GM19328 (cell line): ENCODE data around the gene FAP.

Experiments used
- ATAC-seq: cut with Tn5 transposase; IDR thresholded peaks from one replicate; pipeline ENCODE4 v1.9.1; 2021; ENCODE audit warnings: mild to moderate bottlenecking, moderate library complexity; ENCODE audit not compliant: unreplicated experiment

Gene FAP

GRCh38 chr2:162242586-162243280 lies 512 bp downstream of the FAP start:
- ATAC-seq, result no peak

DNA sequence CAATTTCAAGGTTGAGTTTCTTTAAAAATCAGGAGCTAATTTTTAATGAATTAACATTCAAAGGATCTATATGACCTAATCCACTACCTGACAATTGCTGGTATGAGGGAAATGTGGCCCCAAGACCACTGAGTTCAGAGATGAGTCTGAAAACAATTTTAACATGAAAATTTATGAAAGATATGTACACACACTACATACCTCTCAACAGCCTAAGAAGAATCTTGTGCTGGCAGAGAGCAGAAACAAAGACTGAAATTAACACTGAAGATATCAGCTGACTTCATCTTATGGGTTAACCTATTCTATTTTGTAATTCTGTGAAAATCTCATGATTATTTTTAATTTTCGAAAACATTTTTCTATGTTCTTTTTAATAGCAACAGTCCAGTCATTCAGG lies 1.7 kb downstream of the FAP start:
- ATAC-seq, result no peak

GRCh38 chr2:162234620-162235462 lies 8.4 kb downstream of the FAP start:
- ATAC-seq, result no peak

- no peak for ATAC-seq
Measured at GRCh38 chr2:162233197-162233596, 10.0 kb downstream of the FAP start.

- no peak for ATAC-seq
Measured at GRCh38 chr2:162232671-162233070, 10.6 kb downstream of the FAP start.

DNA sequence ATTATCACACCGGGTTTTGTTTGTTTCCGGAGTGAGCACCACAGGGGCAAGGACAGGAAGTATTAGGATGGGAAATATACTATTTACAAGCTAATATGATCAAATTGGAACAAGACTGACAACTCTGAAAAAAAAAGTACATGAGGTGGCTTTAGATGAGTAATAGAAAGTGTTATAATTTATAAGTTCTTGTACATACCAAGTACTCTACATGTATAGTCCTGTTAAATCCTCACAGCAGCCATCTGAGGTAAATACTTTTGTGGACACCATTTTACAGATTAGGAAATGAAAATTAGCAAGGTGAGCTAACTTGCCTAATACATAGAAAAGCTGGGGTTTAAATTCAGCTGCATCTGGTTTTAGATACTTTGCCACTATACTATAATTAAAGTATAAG lies 11.2 kb downstream of the FAP start:
- ATAC-seq, result no peak

GRCh38 chr2:162230761-162231160 lies 12.5 kb downstream of the FAP start:
- no peak for ATAC-seq

- no peak for ATAC-seq
Measured at GRCh38 chr2:162226836-162227235, 16.4 kb downstream of the FAP start.

GRCh38 chr2:162221064-162221463 lies 22.2 kb downstream of the FAP start:
- ATAC-seq, result peak; percentile 84

GRCh38 chr2:162220368-162220767 lies 22.9 kb downstream of the FAP start:
- ATAC-seq, result no peak

DNA sequence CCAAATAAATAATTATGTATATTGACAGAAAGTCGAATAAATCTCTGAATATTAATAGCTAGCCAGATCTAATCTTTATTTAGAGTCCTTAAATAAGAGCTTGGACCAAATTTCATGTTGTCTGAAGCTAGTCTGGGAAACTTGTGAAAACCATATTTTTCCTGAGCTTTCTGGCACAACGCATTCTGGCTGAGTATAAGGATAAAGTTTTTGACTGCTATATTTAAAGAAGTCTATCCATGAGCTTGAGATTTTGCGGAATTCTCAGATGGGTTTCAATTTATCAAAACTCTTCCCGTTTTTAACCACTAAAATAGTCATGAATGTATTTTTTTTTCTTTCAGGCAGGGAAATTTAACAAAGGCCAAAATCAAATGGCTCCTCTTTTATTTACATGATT lies 23.8 kb downstream of the FAP start:
- ATAC-seq, result no peak

DNA sequence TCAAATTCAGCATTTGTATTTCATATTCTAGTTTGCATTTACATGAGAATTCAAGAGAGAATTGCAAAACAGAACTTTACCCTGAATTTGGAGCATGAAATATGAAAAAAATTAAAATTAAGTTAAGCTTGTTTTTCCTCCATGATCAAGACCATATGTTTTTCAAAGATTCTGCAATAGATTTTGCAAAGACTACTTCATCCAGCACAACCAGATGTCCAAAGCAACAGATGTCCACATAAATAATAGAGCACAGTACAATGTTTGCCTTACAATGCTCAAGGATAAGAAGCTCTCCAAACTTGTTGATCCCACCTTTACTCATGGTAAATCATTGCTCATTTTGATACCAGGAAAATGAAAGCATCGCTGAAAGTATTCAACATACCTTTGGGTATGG lies 25.6 kb downstream of the FAP start:
- ATAC-seq, result no peak

- no peak for ATAC-seq
Measured at GRCh38 chr2:162215162-162215561, 28.1 kb downstream of the FAP start.

DNA sequence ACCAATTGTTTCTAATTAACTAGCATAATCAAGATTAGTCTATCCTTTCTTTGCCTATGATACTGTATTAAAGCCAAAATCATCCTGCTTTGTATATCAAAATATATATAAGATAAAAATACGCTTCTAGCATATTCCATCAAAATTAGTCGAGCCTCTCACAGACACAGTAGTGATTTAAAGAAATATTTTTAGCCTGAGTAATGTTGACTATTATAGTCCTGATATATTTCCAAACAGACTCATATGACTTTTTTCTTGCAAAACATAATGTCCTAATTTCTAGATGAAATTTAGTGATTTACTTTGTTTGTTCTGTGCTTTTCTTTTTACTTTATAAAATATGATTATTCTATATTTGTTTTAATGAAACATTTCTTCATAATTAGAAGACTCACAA lies 30.9 kb downstream of the FAP start:
- ATAC-seq, result no peak

- ATAC-seq, result no peak
Measured at GRCh38 chr2:162211732-162212131, 31.5 kb downstream of the FAP start.

DNA sequence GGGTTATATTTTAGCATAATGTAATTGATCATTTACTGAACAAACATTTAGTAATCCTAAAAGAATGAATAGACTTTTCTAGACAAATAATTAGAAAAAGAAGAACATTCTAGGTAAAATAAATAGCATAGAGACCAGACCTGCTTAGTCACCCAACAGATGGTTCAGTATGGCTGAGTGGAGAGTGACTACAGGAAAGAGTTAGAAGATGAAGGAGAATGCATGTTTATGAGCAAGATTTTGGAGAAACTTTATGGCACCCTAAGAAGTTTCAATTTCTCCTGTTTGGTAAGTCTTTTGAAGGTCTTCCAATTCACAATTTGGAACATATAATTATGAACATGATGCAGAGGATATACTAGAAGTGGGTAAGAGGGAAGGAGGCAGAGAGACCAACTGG lies 32.9 kb downstream of the FAP start:
- ATAC-seq, result no peak

GRCh38 chr2:162202203-162202602 lies 41.0 kb downstream of the FAP start:
- no peak for ATAC-seq

- ATAC-seq, result no peak
Measured at GRCh38 chr2:162200636-162201035, 42.6 kb downstream of the FAP start.

DNA sequence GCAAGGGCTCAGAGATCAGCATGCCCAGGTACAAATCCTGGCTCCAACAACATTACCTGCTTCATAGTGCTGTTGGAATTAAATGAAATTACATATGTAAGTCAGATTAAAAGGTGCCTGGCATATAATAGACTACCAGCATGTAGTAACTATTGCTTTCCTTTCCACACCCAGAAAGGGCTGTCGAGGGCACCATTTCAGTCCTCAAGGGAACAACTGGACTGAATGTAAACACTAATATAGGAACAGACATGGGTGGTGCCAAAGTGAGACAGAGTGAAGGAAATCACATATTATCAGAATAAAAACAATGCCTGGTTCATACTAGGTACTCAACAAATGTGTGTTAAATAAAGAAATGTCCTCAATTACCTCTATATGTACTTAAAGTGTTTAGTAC lies 43.3 kb downstream of the FAP start:
- ATAC-seq, result no peak

- ATAC-seq, result no peak
Measured at GRCh38 chr2:162198239-162198638, 45.0 kb downstream of the FAP start.

- ATAC-seq, result no peak
Measured at GRCh38 chr2:162197069-162197825, 46.0 kb downstream of the FAP start.

- no peak for ATAC-seq
Measured at GRCh38 chr2:162196638-162197037, 46.6 kb downstream of the FAP start.
